HG03103 (cell line): ENCODE results near the gene ERMP1.
"Not testable (repeated sequence)": the region's sequence is repeated elsewhere in the genome, so short reads cannot be mapped to it uniquely, and the experiment has no call there.

Experiments used
- ATAC-seq: cut with Tn5 transposase; IDR thresholded peaks from one replicate; pipeline ENCODE4 v1.9.1; 2021; ENCODE audit warnings: low read depth; ENCODE audit not compliant: unreplicated experiment

ERMP1 gene, protein sequence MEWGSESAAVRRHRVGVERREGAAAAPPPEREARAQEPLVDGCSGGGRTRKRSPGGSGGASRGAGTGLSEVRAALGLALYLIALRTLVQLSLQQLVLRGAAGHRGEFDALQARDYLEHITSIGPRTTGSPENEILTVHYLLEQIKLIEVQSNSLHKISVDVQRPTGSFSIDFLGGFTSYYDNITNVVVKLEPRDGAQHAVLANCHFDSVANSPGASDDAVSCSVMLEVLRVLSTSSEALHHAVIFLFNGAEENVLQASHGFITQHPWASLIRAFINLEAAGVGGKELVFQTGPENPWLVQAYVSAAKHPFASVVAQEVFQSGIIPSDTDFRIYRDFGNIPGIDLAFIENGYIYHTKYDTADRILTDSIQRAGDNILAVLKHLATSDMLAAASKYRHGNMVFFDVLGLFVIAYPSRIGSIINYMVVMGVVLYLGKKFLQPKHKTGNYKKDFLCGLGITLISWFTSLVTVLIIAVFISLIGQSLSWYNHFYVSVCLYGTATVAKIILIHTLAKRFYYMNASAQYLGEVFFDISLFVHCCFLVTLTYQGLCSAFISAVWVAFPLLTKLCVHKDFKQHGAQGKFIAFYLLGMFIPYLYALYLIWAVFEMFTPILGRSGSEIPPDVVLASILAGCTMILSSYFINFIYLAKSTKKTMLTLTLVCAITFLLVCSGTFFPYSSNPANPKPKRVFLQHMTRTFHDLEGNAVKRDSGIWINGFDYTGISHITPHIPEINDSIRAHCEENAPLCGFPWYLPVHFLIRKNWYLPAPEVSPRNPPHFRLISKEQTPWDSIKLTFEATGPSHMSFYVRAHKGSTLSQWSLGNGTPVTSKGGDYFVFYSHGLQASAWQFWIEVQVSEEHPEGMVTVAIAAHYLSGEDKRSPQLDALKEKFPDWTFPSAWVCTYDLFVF

GRCh38 chr9:5832538-5833529 is at the start of gene ERMP1:
Gene ERMP1 (minus strand): TSS chr9:5833117. CDS start chr9:5833027, 90 bp downstream.
- peak; percentile 84 for ATAC-seq

DNA sequence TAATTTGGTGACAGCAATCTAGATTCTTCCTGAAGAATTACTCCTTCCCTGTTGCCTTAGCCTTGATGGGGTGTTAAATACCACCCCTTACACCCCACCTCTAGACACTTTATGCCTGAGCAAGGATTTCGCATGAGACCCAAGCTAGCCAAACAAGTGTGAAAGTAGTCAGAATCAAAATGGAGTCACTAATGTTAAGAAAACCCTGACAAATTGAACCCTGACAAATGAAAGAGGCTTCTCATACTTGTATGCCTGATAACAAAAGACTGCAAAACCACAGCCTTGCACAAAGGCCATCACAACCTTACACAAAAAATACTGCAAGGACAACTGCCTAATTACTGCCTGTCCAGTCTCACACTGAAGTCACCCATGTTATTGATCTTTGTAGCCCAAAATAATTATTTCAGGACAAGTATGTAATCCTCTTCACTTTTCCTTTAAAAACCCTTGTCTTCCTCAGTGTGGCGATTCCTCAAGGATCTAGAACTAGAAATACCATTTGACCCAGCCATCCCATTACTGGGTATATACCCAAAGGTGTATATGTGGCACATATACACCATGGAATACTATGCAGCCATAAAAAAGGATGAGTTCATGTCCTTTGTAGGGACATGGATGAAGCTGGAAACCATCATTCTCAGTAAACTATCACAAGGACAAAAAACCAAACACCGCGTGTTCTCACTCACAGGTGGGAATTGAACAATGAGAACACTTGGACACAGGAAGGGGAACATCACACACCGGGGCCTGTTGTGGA is 49.5 kb upstream of the ERMP1 start:
- ATAC-seq: not testable (repeated sequence)

GRCh38 chr9:5879419-5880181 is 46.7 kb upstream of the ERMP1 start:
- ATAC-seq: no peak

DNA sequence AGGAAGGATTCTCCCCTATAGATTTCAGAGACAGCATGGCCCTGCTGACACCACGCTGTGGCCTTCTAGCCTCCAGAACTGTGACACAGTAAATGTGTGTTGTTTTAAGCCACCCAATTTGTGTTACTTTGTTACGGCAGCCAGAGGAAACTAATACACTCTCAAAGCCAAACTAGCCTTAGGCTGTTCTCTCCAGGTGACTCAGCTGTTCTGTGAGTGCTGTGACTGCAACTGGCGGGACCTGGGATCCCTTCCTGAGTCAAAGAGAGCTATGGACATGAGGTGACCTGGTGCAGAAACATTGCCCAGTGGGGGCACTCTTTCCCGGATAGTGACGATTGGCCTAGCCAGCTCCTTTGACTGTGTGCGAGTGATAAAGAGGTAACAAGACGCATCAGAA is 43.8 kb upstream of the ERMP1 start:
- no peak for ATAC-seq

- ATAC-seq: no peak
Measured at GRCh38 chr9:5876026-5876425, 43.1 kb upstream of the ERMP1 start.

DNA sequence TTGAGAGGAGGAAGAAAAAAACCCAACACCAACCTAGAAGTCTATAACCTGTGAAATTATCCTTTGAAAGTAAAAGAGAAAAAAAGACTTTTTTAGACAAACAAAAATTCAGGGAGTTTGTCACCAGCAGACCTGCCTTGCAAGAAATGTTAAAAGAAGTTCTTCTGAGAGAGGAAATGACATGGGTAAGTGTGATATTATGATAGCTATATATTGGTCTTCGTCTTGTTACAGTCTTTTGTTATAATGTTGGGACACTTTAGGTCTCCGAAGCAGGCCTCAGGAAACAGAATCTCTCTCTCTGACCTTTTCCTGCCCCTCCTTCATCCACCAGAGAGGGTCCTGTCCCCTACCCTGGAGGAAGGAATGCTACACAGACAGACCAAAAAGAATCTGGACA is 41.1 kb upstream of the ERMP1 start:
- no peak for ATAC-seq

DNA sequence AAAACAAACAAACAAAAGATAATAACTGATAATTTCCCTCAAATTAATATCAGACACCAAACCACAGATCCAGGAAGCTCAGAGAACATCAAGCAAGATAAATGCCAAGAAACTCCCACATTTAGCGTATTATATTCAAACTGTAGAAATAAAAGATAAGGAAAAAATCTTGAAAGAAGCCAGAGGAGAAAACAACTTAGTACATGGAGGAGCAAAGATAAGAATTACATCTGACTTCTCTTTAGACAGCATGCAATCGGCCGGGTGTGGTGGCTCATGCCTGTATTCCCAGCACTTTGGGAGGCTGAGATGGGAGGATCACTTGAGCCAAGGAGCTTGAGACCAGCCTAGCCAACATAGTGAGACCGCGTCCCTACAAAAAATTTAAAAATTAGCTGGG is 40.5 kb upstream of the ERMP1 start:
- no peak for ATAC-seq

DNA sequence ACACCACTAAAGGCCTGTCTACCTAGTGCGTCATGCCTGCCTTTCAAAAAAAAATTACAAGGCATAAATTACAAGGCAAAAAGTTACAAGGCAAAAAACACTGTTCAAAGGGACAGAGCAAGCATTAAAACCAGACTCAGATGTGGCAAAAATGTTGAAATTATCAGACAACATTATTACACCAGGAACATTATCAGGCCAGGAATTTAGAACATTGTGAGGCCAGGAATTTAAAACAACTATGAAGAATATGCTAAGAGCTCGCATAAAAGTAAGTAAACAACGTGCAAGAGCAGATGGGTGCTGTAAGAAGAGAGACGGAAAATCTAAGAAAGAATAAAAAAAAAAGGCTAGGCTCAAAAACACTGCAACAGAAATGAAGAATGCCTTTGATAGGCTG is 39.6 kb upstream of the ERMP1 start:
- ATAC-seq: no peak

DNA sequence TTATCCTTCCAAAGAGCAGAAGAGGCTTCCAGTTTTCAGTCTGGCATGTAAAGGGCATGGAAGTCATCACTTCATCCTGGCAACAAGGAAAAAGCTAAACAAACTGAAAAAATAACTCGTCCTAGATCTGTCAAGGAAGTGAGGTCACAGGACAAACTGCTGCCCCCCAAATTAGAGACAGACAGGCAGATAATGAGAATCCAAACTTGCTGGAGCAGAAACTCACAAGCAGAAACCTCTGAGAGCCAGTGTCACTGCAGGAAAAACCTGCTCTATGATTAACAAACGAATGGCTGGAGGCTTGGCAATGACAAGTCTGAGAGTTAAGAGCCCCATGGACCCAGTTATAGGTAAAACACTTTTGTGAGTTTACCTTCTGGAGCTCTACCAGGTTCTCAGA is 38.9 kb upstream of the ERMP1 start:
- ATAC-seq: no peak

DNA sequence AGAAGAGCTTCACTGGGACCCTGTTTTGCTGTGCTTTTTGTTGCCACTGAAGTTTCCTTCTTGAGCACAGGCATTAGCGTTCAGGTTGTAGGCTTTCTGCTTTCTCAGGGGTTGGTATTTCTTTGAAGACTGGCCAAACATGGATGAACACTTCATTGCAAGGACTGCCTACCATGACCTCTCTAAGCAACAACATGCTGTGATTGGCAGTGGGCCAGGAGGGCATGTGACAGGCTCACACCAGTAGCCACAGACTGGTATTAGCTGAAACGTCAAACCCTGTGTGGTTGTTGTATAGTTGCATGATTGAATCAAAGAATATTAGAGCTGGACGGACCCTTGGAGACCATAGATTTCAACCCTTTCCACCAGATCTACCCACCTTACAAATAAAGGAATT is 37.8 kb upstream of the ERMP1 start:
- ATAC-seq: no peak

DNA sequence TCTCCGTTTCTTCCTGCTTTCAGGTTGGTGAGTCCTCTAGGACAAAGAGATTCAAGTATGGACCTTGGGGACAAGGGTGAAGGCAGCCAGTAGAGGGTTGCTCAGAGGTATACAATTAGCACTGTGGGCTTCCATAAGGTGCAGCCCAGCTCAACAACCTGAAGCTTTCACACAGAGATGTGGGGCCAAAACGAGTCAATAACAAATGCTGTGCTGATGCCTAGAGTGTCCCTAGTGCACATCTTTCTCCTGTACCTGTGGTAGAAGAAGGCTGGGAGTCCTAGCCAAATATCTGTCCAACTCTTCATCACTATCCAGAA is 37.1 kb upstream of the ERMP1 start:
- ATAC-seq: no peak

GRCh38 chr9:5869315-5870019 is 36.5 kb upstream of the ERMP1 start:
- no peak for ATAC-seq

- ATAC-seq: no peak
Measured at GRCh38 chr9:5868235-5868634, 35.3 kb upstream of the ERMP1 start.

- no peak for ATAC-seq
Measured at GRCh38 chr9:5866685-5867084, 33.8 kb upstream of the ERMP1 start.

DNA sequence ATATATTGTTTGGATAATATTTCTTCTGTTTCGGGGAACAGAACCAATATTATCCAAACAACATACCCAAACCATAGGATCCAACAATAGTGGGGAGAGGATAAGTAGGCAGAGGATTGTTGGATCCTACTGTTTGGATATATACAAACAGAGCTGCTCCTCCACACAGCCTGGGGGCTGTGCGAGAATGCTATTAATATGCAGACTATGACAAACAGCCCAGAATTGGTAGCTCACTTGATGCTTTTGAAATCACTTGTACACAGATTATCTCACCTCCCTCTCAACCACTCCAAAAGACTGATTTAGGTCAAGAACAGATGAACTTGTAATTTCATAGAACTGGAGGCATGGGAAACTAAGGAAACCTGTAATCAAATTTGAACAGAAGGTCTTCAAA is 33.4 kb upstream of the ERMP1 start:
- ATAC-seq: no peak

GRCh38 chr9:5864446-5864845 is 31.5 kb upstream of the ERMP1 start:
- ATAC-seq: no peak

DNA sequence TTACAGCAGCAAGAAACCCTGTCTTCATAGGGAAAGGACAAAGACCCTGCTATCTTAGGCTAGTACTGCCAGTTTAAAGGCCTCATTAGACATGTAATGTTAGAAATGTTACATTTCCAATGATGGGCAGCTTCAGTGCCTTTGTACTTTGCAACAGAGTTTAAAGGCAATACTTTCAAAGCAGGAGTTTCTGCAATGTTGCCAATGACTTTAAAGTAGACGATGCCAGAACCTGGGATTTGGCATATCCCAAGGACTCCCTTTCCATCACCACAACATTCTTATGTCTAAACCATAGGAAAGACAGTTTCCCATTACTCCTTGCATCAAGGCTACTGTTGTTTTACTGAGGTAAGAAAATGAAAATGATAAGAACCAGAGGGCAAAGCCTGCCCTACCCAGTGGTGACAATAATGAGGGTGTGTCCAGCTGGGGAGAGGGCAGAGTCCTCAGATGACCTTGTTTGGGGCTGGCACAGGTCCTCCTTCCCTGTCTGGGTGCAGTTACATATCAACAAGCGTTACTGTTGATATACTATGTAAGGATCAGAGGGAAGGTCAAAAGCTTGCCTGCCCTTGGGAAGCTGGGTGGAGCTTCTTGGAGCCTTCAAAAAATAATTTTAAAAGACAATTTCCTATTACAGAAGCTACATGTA is 30.3 kb upstream of the ERMP1 start:
- ATAC-seq: no peak

- no peak for ATAC-seq
Measured at GRCh38 chr9:5858833-5859232, 25.9 kb upstream of the ERMP1 start.
